ENCODE data around the gene APOE. TPM values are rescaled to one million over a fixed set of nuclear protein-coding genes. Genes with fewer than 3 reads are reported as not detected.
"Not testable (repeated sequence)": the region's sequence is repeated elsewhere in the genome, so short reads cannot be mapped to it uniquely, and the experiment has no call there.

The APOE gene
- total RNA-seq, 1 donor from 2014 or later = 655 TPM

DNA sequence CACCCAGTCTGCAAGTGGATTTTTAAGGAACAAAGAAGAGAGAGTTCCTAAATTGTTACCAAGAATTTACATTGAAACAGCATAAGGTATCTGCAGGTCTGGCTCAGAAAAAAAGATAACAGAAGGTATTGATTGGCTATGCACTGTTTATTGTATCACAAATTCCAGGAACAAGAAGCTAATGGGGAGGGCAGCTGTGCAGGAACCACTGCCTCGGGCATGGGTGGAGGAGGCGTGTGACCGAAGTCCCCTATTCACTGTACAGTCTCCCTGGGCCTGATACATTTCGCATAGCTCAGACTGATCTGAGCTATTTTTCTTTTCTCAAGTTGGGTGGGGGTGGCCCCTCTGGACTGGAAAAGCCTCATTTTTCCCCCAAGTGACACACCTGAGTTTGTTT is 47.8 kb upstream of the APOE start:
- H3K9ac ChIP-seq (ENCODE audit: low read length) = no peak overlapping the region
- H3K4me1 ChIP-seq (ENCODE audit: insufficient read depth, low read length) = peaks cover 11% of the 10 kb centered on the region
- peaks cover 3% of the 10 kb centered on the region for H3K4me1 Mint-ChIP-seq (ENCODE audit: low read depth, unreplicated experiment)
- no peaks in the 10 kb centered on the region for H3K27me3 Mint-ChIP-seq (ENCODE audit: low read depth, unreplicated experiment)
- peaks cover 91% of the 10 kb centered on the region for H3K79me2 ChIP-seq (ENCODE audit: insufficient read depth, low read length)
- no peak overlapping the region for H3K4me3 Mint-ChIP-seq (ENCODE audit: unreplicated experiment)
- no peak overlapping the region for H3K4me2 ChIP-seq (ENCODE audit: low read length)
- TF ChIP-seq, protein P1, sequence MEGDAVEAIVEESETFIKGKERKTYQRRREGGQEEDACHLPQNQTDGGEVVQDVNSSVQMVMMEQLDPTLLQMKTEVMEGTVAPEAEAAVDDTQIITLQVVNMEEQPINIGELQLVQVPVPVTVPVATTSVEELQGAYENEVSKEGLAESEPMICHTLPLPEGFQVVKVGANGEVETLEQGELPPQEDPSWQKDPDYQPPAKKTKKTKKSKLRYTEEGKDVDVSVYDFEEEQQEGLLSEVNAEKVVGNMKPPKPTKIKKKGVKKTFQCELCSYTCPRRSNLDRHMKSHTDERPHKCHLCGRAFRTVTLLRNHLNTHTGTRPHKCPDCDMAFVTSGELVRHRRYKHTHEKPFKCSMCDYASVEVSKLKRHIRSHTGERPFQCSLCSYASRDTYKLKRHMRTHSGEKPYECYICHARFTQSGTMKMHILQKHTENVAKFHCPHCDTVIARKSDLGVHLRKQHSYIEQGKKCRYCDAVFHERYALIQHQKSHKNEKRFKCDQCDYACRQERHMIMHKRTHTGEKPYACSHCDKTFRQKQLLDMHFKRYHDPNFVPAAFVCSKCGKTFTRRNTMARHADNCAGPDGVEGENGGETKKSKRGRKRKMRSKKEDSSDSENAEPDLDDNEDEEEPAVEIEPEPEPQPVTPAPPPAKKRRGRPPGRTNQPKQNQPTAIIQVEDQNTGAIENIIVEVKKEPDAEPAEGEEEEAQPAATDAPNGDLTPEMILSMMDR (IDR thresholded peaks at IDR 0.05; ENCODE audit: insufficient read depth, low read depth, low read length) = no peak
- no peak for TF ChIP-seq EZH2 (IDR thresholded peaks at IDR 0.05; ENCODE audit: insufficient read depth, low read length)
- peaks cover 18% of the 10 kb centered on the region for H3K36me3 Mint-ChIP-seq (ENCODE audit: low read depth, unreplicated experiment)
- no peaks in the 10 kb centered on the region for H3K9me3 Mint-ChIP-seq (ENCODE audit: unreplicated experiment)
- no peaks in the 10 kb centered on the region for H3K27me3 ChIP-seq (ENCODE audit: insufficient read depth, low read length)
- H3K9me3 ChIP-seq (ENCODE audit: insufficient read depth, low read depth, low read length) = no peaks in the 10 kb centered on the region
- DNase-seq (ENCODE audit: low read depth) (no peak), FAIRE-seq (no peak)
- no peak overlapping the region for H3K27ac Mint-ChIP-seq (ENCODE audit: unreplicated experiment)
- H4K20me1 ChIP-seq (ENCODE audit: insufficient read depth, low read length) = peaks cover 82% of the 10 kb centered on the region
- H3K27ac ChIP-seq (ENCODE audit: low read depth, low read length) = no peak overlapping the region
- H3K4me3 ChIP-seq (ENCODE audit: insufficient read depth, low read depth, low read length) = no peak overlapping the region
- peaks cover 11% of the 10 kb centered on the region for H3K36me3 ChIP-seq (ENCODE audit: insufficient read depth, low read length)
- no peak overlapping the region for H2AFZ ChIP-seq (ENCODE audit: low read depth, low read length)

- not testable (repeated sequence) for DNase-seq (ENCODE audit: low read depth); H3K27ac Mint-ChIP-seq (ENCODE audit: unreplicated experiment); H3K4me2 ChIP-seq (ENCODE audit: low read length); H3K27ac ChIP-seq (ENCODE audit: low read depth, low read length); H3K4me3 Mint-ChIP-seq (ENCODE audit: unreplicated experiment); H3K27me3 ChIP-seq (ENCODE audit: insufficient read depth, low read length); H3K4me3 ChIP-seq (ENCODE audit: insufficient read depth, low read depth, low read length); H3K9me3 Mint-ChIP-seq (ENCODE audit: unreplicated experiment); H3K9me3 ChIP-seq (ENCODE audit: insufficient read depth, low read depth, low read length); H3K9ac ChIP-seq (ENCODE audit: low read length); H3K4me1 Mint-ChIP-seq (ENCODE audit: low read depth, unreplicated experiment); H3K27me3 Mint-ChIP-seq (ENCODE audit: low read depth, unreplicated experiment); H2AFZ ChIP-seq (ENCODE audit: low read depth, low read length); FAIRE-seq; H3K4me1 ChIP-seq (ENCODE audit: insufficient read depth, low read length)
- H3K79me2 ChIP-seq (ENCODE audit: insufficient read depth, low read length) = peaks cover 89% of the 10 kb centered on the region
- H3K36me3 Mint-ChIP-seq (ENCODE audit: low read depth, unreplicated experiment) = peaks cover 28% of the 10 kb centered on the region
- peaks cover 11% of the 10 kb centered on the region for H3K36me3 ChIP-seq (ENCODE audit: insufficient read depth, low read length)
- H4K20me1 ChIP-seq (ENCODE audit: insufficient read depth, low read length) = peaks cover 83% of the 10 kb centered on the region
Measured at GRCh38 chr19:44861576-44861975, 44.0 kb upstream of the APOE start.

DNA sequence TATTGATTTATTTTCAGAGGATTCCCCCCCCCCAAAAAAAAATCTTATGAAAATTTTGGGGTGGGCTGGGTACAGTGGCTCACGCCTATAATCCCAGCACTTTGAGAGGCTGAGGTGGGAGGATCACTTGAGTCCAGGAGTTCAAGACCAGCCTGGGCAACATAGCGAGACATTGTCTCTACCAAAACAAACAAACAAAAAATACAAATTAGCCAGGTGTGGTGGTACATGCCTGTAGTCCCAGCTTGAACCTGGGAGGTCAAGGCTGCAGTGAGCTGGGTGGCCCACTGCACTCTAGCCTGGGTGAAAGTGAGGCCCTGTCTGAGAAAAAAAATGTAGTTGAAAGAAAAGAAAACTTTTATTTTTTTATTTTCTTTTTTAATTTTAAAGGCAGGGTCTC is 41.6 kb upstream of the APOE start:
- no peak overlapping the region for H2AFZ ChIP-seq (ENCODE audit: low read depth, low read length)
- FAIRE-seq = no peak
- H3K9me3 ChIP-seq (ENCODE audit: insufficient read depth, low read depth, low read length) = no peaks in the 10 kb centered on the region
- no peak overlapping the region for H3K27ac Mint-ChIP-seq (ENCODE audit: unreplicated experiment)
- H3K36me3 ChIP-seq (ENCODE audit: insufficient read depth, low read length) = peaks cover 16% of the 10 kb centered on the region
- H3K4me3 ChIP-seq (ENCODE audit: insufficient read depth, low read depth, low read length) = no peak overlapping the region
- H3K27ac ChIP-seq (ENCODE audit: low read depth, low read length) = no peak overlapping the region
- H3K9ac ChIP-seq (ENCODE audit: low read length) = no peak overlapping the region
- DNase-seq (ENCODE audit: low read depth) = no peak
- H3K9me3 Mint-ChIP-seq (ENCODE audit: unreplicated experiment) = no peaks in the 10 kb centered on the region
- H4K20me1 ChIP-seq (ENCODE audit: insufficient read depth, low read length) = peaks cover 76% of the 10 kb centered on the region
- no peak overlapping the region for H3K4me2 ChIP-seq (ENCODE audit: low read length)
- no peaks in the 10 kb centered on the region for H3K27me3 Mint-ChIP-seq (ENCODE audit: low read depth, unreplicated experiment)
- peaks cover 40% of the 10 kb centered on the region for H3K36me3 Mint-ChIP-seq (ENCODE audit: low read depth, unreplicated experiment)
- H3K27me3 ChIP-seq (ENCODE audit: insufficient read depth, low read length) = no peaks in the 10 kb centered on the region
- no peak overlapping the region for H3K4me3 Mint-ChIP-seq (ENCODE audit: unreplicated experiment)
- no peaks in the 10 kb centered on the region for H3K4me1 Mint-ChIP-seq (ENCODE audit: low read depth, unreplicated experiment)
- TF ChIP-seq EZH2 (IDR thresholded peaks at IDR 0.05; ENCODE audit: insufficient read depth, low read length) = no peak
- TF ChIP-seq, protein P1 (IDR thresholded peaks at IDR 0.05; ENCODE audit: insufficient read depth, low read depth, low read length) = no peak
- H3K4me1 ChIP-seq (ENCODE audit: insufficient read depth, low read length) = peaks cover 3% of the 10 kb centered on the region
- H3K79me2 ChIP-seq (ENCODE audit: insufficient read depth, low read length) = peaks cover 74% of the 10 kb centered on the region

All from astrocyte (in vitro differentiated cells and primary cell).